Measurements from ENCODE around the gene SIX4. TPM values are rescaled to one million over a fixed set of nuclear protein-coding genes. Genes with fewer than 3 reads are reported as not detected.

The SIX4 gene
- total RNA-seq, 1 donor from 2014 or later = 0.10 TPM

DNA sequence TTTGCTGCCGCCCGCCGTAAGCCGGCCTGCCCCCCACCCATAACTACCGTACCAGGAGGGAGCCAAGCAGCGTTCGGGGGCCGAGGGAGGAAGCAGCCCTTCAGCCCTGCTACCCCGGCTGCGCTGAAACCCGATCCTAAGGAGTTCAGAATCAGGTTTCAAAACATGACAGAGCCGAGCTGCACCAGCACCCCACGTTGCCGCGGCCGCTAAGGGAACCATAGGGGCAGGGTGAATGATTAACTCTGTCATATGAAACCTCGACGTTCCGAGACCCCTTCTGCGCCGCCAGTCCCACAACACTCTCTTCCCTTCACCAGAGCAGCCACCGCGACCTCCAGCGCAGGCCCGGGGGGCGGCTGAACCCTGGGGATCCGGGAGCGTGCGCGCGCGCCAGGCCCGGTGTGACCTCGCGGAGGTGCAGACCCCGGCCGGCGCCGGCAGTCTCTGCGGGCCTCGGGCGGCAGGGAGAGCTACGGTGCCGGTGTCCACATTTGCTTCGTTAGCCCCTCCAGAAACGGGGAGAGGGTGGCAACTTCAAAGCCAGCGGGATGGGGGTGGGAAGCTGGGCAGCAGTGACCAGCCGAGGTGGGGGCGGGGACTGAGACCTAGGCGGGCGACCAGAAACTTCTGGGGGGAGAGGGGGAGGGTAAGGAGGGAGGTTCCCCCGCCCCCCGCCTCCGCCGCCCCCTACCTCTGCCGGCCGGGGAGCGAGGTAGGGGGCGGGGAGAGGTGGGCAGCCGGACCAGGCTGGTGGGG is 1.6 kb downstream of the SIX4 start:
- DNase-seq (ENCODE audit: low spot score) = no peak

DNA sequence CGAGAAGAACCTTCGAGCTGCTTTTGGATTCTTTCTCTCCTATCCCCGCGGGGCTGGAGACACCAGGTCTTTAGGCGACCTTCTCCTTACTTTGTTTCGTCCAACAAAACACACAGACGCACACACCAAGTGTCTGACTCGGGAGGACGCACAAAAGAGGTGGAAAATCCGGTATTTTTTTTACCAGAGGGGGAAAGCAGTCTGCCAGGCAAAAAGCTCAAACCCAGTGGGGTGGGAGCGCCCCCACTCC is 2.1 kb downstream of the SIX4 start:
- no peak for ATAC-seq
- DNase-seq (ENCODE audit: low spot score) = no peak

More for the DNA sequence above, 1.6 kb downstream of the SIX4 start:
- peak; percentile 46 for ATAC-seq

DNA sequence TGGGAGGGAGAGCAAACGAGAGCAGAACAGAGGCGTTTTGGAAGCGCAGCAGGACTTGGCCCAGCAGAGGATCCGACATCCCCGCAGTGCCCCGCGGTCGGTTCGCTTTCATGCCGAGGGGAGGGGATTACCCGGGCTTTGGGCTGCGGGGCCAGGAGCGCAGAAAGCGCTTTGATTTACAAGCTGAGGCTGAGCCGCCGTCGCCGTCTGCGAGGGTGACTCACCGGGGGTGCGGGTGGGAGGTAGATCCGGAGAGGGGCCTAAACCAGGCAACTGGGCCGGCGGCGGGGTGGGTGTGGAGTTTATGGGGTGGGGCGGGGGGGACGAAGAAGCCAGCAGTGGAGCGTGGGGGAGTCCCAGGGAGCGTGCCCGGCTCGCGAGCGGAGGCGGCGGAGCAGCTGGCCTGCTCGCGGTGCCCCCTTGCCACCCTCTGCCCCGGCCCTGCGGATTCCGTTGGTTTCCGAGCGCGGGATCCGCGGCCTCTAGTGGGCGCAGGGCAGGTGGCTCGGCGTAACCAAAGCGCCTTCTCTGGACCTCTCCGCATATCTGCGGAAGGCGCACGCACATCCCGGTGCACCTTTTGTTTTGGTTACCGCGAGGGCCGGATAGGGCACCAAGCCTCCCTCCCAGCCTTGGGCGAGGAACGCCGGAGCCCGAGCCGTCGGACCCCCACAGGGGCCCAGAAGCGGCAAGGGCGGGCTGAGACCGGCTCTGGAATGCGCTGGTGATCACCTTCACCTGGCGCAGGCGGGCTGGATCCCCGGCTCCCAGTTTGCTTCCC is 2.6 kb downstream of the SIX4 start:
- peak; percentile 80 for ATAC-seq
- peak; percentile 51 for DNase-seq (ENCODE audit: low spot score)

DNA sequence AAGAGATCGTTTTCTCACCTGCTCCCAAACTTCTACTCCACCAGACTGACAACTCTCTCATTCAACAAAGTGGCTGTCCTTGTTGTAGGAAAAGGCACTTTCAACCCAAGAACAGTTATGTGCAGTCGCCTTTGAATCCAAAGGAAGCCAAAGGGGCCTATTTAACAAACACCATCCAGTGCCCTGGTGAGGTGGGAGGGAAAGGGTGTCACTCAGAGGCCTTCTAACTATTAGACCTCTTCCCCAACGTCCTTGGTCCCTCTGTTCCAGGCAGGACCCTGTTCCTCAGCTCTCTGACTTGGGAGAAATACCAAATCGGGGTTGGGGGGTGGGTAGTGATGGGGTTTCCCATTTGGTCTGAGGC is 3.2 kb downstream of the SIX4 start:
- no peak for ATAC-seq
- DNase-seq (ENCODE audit: low spot score) = no peak

DNA sequence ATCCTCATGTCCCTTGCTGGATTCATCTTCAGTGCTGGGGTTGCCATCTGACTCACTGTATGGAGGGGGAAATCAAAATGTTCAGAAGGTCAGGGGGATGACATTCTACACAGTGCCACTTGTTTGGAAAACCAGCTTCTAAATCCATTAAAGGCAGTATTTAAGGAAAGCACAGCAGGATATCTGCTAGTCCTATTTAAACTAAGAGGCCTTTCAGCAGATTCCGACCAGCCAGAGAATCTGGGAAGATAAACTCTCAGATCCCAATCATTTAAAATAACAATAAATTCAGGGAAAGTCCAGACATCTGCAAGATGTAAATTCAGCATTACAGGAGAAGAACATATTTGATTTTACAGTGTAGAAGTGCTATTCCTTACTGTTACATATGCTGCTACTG is 3.8 kb downstream of the SIX4 start:
- DNase-seq (ENCODE audit: low spot score) (no peak), ATAC-seq (no peak)

DNA sequence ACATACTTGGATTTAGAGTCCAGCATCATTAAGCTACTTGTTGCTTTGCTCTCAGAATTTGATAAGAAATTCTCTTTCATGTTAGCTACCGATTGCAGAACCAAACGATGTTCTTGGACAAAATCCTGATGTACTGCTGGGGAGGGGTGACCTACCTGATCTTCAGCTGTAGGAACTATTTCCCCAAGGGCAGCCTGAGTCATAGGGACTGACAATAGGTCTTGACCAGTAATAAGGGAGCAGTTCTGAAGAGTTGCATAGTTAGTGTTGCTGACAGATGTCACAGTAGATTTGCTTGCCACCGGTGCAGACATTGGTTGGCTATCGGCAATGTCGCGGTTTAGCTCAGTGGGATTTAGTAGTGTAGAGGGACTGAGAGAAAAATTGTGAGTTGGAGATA is 10.6 kb downstream of the SIX4 start:
- DNase-seq (ENCODE audit: low spot score) (no peak), ATAC-seq (no peak)

DNA sequence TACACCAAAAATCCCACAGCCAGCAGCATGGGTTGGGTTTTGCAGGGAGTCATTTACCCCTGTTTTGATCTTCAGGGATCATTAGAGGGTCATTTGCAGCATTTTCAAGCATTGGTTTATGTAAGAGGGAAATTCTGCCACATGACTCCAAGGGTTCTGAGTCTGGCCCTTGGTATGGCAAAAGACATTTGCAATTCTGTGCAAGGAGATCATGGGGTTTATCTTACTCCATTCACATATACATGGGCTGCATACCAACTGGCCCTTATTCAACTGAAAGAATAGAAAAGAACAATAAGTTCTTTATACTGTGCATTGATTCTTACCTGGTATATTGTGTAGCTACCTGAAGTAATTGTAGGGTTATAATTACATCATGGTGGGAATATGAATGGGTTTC is 13.7 kb downstream of the SIX4 start:
- no peak for DNase-seq (ENCODE audit: low spot score)
- no peak for ATAC-seq

DNA sequence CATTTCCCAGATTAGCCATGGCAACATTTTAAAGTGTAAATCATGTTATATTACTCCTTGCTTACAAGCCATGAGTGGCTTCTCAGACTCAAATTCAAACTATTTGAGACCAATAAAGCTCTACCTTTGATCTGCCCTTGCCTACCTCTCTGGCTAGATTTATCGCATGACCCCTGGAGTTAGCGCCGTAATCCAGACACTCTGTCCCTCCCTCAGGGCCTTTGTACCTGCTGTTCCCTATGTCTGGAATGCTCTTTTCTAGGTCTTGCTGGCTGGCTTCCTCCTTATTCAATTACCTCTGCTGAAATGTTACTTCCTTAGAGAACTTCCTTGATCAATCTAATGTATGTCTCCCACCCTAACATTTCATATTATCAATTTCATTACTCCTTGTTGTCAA is 16.3 kb downstream of the SIX4 start:
- DNase-seq (ENCODE audit: low spot score) = no peak
- ATAC-seq = no peak

DNA sequence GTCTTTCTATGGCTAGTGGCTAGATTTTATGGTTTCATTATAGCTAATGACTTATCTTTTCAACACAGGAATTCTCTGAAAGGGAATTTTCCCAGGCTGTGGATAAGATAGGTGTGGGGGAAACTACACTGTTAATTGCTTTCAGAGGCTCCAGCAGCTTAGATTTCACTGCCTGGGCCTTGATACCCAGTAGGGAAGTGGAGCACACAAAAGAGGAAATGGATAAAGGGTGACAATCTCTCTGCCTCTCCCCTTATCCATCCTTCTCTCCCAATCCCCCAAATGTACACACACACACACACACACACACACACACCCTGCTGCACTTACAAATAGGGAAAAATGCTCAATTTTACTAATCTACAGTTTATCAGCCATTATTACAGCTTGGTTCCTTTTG is 19.1 kb downstream of the SIX4 start:
- no peak for ATAC-seq
- no peak for DNase-seq (ENCODE audit: low spot score)

DNA sequence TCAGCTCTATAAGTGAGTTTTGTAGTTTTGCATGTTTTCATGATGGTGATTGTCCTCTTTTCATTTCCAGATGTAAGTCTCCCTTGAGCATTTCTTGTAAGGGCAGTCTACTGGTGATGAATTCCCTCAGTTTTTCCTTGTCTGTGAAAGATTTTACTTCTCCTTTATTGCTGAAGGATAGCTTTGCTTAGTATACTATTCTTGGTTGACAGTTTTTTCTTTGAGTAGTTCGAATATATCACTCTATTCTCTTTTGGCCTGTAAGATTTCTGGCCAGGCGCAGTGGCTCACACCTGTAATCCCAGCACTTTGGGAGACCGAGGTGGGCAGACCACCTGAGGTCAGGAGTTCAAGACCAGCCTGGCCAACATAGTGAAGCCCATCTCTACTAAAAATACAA is 23.6 kb downstream of the SIX4 start:
- DNase-seq (ENCODE audit: low spot score) (no peak), ATAC-seq (no peak)

DNA sequence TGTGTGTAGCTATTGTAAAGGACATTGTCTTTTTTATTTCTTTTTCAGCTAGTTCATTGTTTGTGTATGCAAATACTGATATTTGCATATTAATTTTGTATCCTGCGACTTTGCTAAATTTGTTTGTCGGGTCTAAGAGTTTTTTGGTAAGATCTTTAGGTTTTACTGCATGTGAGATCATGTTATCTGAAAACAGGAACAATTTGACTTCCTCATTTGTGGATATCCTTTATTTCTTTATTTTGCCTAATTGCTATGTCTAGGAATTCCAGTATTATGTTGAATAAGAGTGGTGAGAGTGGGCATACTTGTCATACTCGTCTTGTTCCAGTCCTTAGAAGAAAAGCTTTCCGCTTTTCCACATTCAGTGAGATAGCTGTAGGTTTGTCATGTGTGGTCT is 28.8 kb downstream of the SIX4 start:
- DNase-seq (ENCODE audit: low spot score) (no peak), ATAC-seq (no peak)

DNA sequence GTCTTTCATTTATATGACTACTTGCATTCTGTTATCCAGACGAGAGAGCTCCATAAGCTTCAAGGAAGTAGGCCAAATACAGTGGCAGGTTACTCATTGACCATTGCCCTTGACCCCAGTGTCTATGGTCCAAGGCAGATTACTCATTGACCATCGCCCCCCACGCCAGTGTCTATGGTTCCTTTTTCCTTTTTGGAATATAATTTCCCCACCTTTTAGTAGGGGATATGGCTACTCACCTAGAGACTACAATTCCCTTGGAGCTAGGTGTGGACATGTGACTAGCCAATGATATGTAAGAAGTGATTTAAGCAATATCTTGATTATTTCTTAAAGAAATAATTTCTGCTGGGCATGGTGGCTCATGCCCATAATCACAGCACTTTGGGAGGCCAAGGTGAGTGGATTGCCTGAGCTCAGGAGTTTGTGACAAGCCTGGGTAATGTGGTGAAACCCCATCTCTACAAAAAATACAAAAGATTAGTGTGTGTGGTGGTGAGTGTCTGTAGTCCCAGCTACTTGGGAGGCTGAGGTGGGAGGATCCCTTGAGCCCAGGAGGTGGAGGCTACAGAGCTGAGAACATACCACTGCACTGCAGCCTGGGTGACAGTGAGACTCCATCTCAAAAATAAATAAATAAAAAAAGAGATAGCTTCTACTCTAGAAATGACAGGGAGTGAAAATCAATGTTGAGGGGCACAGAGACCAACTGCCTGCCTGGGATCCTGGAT is 32.6 kb downstream of the SIX4 start:
- DNase-seq (ENCODE audit: low spot score) = no peak
- peak; percentile 79 for ATAC-seq

DNA sequence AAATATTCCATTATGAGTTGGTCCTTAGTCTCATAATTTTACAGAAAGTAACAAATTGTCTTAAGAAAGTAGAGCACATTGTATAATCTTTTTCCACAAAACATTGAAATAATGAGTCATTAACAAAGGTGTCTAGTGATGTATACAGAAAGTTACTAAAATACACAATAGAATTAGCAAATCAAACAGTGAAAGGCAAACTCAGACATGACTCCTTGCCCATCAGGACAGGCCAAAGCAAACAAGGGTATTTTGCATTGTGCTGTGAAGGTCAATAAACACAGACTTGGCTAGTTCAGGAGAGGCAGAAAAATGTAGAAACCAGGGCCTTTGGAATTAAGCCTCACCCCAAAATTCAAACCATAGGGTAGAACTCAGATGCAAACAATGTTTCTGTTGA is 37.3 kb downstream of the SIX4 start:
- ATAC-seq (peak; percentile 64), DNase-seq (ENCODE audit: low spot score) (no peak)

DNA sequence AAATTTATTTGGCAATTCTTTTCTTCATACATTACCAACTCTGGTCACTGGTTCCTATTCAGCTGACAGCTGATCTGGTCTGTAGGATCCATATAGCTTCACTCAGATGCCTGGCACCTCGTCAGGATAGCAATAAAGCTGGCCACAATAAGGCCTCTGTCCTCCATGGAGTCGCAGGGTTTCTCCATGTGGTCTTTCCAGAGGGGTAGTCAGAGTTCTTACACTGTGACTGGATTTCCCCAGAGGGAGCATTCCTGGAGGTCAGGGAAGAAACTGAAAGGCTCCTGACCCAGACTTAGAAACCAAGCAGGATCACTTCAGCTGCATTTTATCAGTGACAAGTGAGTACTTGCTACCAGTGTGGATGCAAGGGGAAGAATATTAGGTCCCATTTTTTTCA is 39.9 kb downstream of the SIX4 start:
- DNase-seq (ENCODE audit: low spot score) = no peak
- ATAC-seq = no peak

DNA sequence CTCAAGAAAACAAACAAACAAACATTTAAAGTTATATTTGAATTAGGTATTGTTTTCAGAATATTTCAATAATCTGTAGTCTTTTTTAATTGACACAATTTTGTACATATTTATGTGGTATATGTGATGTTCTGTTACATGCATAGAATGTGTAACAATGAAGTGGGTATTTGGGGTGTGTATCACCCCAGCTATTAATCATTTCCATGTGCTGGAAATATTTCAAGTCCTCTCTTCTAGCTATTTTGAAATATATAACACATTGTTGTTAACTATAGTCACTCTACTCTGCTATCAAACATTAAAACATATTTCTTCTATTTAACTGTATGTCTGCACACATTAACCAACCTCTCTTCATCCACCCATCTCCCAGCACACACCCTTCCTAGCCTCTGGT is 42.9 kb downstream of the SIX4 start:
- ATAC-seq = no peak

DNA sequence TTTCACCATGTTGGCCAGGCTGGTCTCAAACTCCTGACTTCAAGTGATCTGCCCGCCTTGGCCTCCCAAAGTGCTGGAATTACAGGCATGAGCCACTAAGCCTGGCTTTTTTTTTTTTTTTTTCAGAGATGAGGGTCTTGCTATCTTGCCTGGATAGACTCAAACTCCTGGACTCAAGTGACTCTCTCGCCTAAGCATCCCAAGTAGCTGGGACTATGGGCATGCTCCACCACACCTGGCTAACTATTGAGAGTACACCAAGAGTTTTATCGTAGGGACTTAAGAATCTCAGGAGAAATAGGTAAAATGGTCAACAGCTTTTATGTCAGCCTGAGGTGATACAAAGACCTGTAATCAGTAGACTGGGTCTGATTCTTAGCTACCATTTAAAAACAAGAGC is 43.6 kb downstream of the SIX4 start:
- ATAC-seq = no peak
- no peak for DNase-seq (ENCODE audit: low spot score)

More for the DNA sequence above, 42.9 kb downstream of the SIX4 start:
- no peak for DNase-seq (ENCODE audit: low spot score)

DNA sequence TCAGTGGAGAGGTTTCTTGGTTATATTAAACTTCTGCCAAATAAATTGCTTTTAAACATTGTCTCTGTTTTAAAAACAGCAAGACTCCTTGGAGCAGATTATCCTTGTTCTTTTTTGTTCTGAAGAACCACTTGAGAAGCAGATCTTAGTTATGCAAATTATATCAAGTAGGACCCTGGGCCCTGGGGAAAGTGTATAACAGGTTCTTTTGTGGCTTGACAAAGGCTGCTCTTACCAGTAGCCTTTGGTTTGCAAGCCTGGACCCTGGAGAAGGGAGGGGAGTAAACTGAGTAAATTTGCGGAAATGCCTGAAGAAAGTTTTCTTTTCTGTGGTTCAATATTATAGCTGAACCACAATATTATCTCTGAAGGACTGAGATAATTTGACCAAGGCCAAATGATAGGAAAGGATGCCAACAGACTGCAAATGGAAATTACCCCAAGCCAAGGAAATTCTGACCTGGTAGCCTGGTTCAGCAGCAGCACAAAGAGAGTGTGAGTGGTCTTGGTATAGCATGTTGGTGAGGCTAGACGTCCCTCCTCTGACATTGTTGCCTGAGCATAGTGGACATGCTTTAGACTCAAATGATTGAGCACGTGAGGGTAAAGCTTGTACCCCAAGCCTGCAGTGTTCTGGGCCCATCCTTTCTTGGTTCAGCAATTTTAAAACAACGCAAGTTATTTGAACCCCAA is 44.4 kb downstream of the SIX4 start:
- ATAC-seq = no peak
- DNase-seq (ENCODE audit: low spot score) = no peak

DNA sequence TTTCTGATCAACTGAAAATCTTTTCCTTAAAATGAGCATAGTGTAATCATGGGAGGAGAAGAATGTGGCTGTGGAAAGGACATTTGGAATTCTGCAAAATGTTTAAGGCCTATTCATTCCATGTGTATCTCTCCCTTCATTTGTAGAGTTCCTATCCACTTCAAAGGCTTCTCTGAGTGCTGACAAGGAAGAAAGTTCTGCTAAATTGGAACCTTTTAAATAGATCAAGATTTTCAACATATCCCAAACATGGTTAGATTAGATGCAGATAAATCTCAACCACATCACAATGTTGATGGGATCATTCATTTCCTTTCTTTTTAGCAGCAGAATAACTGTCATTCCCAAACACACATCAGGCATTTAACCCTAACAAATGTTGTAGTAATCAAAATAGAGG is 46.5 kb downstream of the SIX4 start:
- no peak for DNase-seq (ENCODE audit: low spot score)
- ATAC-seq = no peak

DNA sequence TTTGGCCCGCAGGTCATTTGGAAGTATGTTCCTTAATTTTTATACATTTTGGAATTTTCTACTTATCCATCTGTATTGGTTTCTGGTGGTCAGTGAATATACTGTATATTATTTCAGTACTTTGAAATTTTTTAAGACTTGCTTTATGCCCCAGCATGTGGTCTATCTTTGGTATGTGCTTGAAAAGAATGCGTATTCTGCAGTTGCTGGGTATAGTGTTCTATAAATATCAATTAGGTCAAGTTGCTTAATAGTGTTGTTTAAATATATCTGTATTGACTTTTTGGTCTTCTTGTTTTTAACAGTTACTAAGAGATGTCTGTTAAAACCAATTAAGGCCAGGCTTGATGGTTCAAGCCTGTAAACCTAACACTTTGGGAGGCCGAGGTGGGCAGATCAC is 53.2 kb downstream of the SIX4 start:
- no peak for ATAC-seq

DNA sequence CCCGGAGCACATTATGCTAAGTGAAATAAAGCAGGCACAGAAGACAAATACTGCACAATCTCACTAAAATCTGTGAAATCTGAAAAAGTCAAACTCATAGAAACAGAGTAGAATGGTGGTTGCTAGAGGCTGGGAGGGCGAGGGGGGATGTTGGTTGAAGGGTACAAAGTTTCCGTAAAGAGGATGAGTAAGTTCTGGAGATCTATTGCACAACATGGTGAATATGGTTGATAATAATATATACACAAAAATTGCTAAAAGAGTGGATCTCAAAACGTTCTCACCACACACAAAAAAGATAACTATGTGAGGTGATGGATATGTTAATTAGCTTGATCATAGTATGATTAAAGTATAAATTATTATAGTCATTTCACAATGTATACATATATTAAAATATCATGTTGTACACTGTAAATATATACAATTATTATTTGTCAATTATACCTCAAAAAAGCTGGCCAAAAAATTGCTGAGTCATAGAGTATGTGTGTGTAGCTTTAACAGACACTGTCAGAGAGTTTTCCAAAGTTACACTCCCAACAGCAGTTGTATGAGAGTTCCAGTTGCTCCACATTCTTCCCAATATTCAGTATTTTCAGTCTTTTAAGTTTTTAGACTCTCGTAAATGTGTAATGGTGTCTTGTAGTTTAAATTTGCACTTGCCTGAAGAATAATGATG is 55.6 kb downstream of the SIX4 start:
- DNase-seq (ENCODE audit: low spot score) = no peak
- no peak for ATAC-seq

More for the DNA sequence above, 53.2 kb downstream of the SIX4 start:
- no peak for DNase-seq (ENCODE audit: low spot score)

DNA sequence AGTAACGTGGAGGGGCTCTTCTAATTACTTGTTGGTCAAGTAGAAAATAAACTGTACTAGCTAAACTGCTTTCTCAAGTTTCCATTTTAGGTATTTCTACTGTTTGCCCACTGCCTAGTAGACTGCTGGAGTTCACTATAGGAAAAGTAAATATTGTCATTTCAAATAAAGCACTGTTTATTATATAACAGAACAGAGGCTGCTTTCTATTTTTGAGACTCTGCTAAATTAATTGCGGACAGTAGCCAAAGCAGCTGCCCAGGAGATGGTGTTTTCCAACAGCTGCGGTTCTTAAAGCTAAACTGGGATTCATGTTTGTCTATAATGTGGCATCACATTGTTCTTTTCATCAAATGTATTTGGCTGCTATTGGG is 59.0 kb downstream of the SIX4 start:
- ATAC-seq (no peak), DNase-seq (ENCODE audit: low spot score) (no peak)
